WTC11 (cell line): ENCODE measurements around the gene DUSP18. TPM values are rescaled to one million over a fixed set of nuclear protein-coding genes. Genes with fewer than 3 reads are reported as not detected.

ENCODE experiments used
- ATAC-seq: fragments of 200-7000 bp; cut with Tn5 transposase; 2 replicates; pipeline ENCODE4 v1.10.0; 2021; ENCODE audit warnings: mild to moderate bottlenecking, moderate library complexity
- CTCF ChIA-PET: fragments of 300-600 bp; sonication (Branson Sonifier 250); formaldehyde crosslinking; loops from one replicate; lab custom pipeline; 2021; ENCODE audit warnings: antibody characterized with exemption; lab: Charles Lee
- POLR2A ChIA-PET: fragments of 350-600 bp; sonication (Branson Sonifier 250); formaldehyde crosslinking; loops from one replicate; lab custom pipeline; 2021; ENCODE audit warnings: antibody characterized with exemption; lab: Charles Lee
- DNase-seq: peaks from one replicate; pipeline ENCODE4 v3.0.0; 2021; ENCODE audit warnings: low spot score
- H3K27ac Mint-ChIP-seq: 2 replicates; pipeline ENCODE4 v1.8.0; 2021; ENCODE audit warnings: mixed read lengths
- H3K27me3 Mint-ChIP-seq: 2 replicates; pipeline ENCODE4 v1.8.0; 2021; ENCODE audit warnings: low read depth, mild to moderate bottlenecking, moderate library complexity, mixed read lengths
- H3K36me3 Mint-ChIP-seq: 2 replicates; pipeline ENCODE4 v1.8.0; 2021; ENCODE audit warnings: mixed read lengths
- H3K4me1 Mint-ChIP-seq: 2 replicates; pipeline ENCODE4 v1.8.0; 2022; ENCODE audit warnings: mixed read lengths
- H3K4me3 Mint-ChIP-seq: 2 replicates; pipeline ENCODE4 v1.8.0; 2021; ENCODE audit warnings: mild to moderate bottlenecking, moderate library complexity, mixed read lengths
- H3K9me3 Mint-ChIP-seq: 2 replicates; pipeline ENCODE4 v1.8.0; 2021; ENCODE audit warnings: mixed read lengths
- CREB1 ChIP-seq: sonication (generic); formaldehyde crosslinking; IDR thresholded peaks from 2 replicates; pipeline ENCODE4 v1.8.0; 2023; ENCODE audit warnings: mild to moderate bottlenecking, missing genetic modification reagents
- FOXP1 ChIP-seq: sonication (generic); formaldehyde crosslinking; IDR thresholded peaks from 2 replicates; pipeline ENCODE4 v1.8.0; 2022; ENCODE audit warnings: missing genetic modification reagents, mild to moderate bottlenecking, moderate library complexity, borderline replicate concordance
- MXD4 ChIP-seq: fragments of 250-450 bp; sonication (Bioruptor Pico); IDR thresholded peaks from 2 replicates; pipeline ENCODE4 v1.8.0; 2021; ENCODE audit warnings: mild to moderate bottlenecking, moderate library complexity, borderline replicate concordance
- NR1H2 ChIP-seq: sonication (generic); formaldehyde crosslinking; IDR thresholded peaks from 2 replicates; pipeline ENCODE4 v1.9.0; 2021; ENCODE audit warnings: mild to moderate bottlenecking, moderate library complexity, missing genetic modification reagents
- ZNF121 ChIP-seq: sonication (generic); formaldehyde crosslinking; IDR thresholded peaks from 2 replicates; pipeline ENCODE4 v1.8.0; 2023; ENCODE audit warnings: missing genetic modification reagents
- ZNF219 ChIP-seq: sonication (generic); formaldehyde crosslinking; IDR thresholded peaks from 2 replicates; pipeline ENCODE4 v1.8.0; 2023; ENCODE audit warnings: missing genetic modification reagents, mild to moderate bottlenecking, borderline replicate concordance
- ZNF317 ChIP-seq: sonication (generic); formaldehyde crosslinking; IDR thresholded peaks from 2 replicates; pipeline ENCODE4 v1.8.1; 2023; ENCODE audit warnings: low read depth, mild to moderate bottlenecking, moderate library complexity, missing genetic modification reagents, borderline replicate concordance
- ZNF396 ChIP-seq: fragments of 250-450 bp; sonication (Bioruptor Pico); IDR thresholded peaks from 2 replicates; pipeline ENCODE4 v1.8.0; 2021; ENCODE audit warnings: mild to moderate bottlenecking, moderate library complexity, borderline replicate concordance
- total RNA-seq: library from RNA; stranded (reverse); gene quantifications from 3 replicates; pipeline ENCODE4 v1.2.3, GENCODE V29; 2021
- TF ChIP-seq, protein P1 (sequence below): sonication (generic); formaldehyde crosslinking; IDR thresholded peaks from 2 replicates; pipeline ENCODE4 v1.8.1; 2023; ENCODE audit warnings: mild to moderate bottlenecking, missing genetic modification reagents
- TF ChIP-seq, protein P2 (sequence below): sonication (generic); formaldehyde crosslinking; conservative IDR thresholded peaks from 2 replicates; pipeline ENCODE4 v1.8.1; 2022; ENCODE audit warnings: mild to moderate bottlenecking, missing genetic modification reagents
- TF ChIP-seq, protein P3 (sequence below): fragments of 250-450 bp; sonication (Bioruptor Pico); IDR thresholded peaks from 2 replicates; pipeline ENCODE4 v1.9.0; 2021; ENCODE audit warnings: mild to moderate bottlenecking, borderline replicate concordance
- TF ChIP-seq, protein P4 (sequence below): sonication (generic); formaldehyde crosslinking; IDR thresholded peaks from 2 replicates; pipeline ENCODE4 v1.8.1; 2023; ENCODE audit warnings: mild to moderate bottlenecking, missing genetic modification reagents, moderate library complexity
- TF ChIP-seq, protein P5 (sequence below): sonication (generic); formaldehyde crosslinking; IDR thresholded peaks from 2 replicates; pipeline ENCODE4 v1.8.1; 2022; ENCODE audit warnings: mild to moderate bottlenecking, missing genetic modification reagents, moderate library complexity, borderline replicate concordance
- TF ChIP-seq, protein P6 (sequence below): sonication (generic); formaldehyde crosslinking; IDR thresholded peaks from 2 replicates; pipeline ENCODE4 v1.8.1; 2023; ENCODE audit warnings: mild to moderate bottlenecking, missing genetic modification reagents
- TF ChIP-seq, protein P7 (sequence below): sonication (generic); formaldehyde crosslinking; IDR thresholded peaks from 2 replicates; pipeline ENCODE4 v1.8.1; 2022; ENCODE audit warnings: low read depth, missing genetic modification reagents, borderline replicate concordance
- TF ChIP-seq, protein P8 (sequence below): sonication (generic); formaldehyde crosslinking; IDR thresholded peaks from 2 replicates; pipeline ENCODE4 v1.8.0; 2022; ENCODE audit warnings: mild to moderate bottlenecking, missing genetic modification reagents
- TF ChIP-seq, protein P9 (sequence below): fragments of 250-450 bp; sonication (Bioruptor Pico); IDR thresholded peaks from 2 replicates; pipeline ENCODE4 v1.8.0; 2021; ENCODE audit warnings: mild to moderate bottlenecking

DUSP18 gene
- total RNA-seq, 1 experiment from 2014 or later, result 4.3 TPM

DNA sequence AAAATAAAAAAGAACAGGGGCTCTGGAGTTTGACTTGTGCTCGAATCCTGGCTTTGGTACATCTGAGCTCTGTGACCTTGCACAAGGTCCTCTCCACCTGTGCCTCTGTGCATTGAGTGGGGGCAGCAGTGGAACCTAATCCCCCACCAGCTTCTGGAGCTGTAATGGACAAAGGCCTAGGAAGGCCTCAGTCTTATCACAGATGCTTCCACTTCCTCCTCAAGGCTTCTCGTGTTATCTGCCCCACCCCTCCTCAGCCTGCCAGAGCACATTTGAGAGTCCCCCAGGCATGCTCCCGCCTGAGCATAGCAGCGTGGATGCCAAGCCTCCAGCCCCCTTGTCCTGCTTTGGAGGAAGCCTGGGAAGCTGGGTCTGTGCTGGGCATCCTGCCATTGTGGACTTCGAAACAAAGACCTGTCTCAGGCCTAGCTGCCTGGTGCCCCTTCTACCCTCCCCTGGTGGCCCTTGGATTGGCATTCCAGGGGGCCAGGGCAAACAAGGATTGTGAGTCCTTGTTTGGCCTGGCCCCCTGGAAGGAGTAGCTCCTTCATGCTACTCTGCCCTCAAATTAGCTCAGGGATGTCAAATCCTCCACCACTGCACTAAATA lies 17.1 kb downstream of the DUSP18 start:
- peaks cover 5% of the 10 kb centered on the region; the same call in 1 of the 2 replicates for H3K36me3 Mint-ChIP-seq
- H3K27me3 Mint-ChIP-seq, result peaks cover 10% of the 10 kb centered on the region
- TF ChIP-seq, protein P1, sequence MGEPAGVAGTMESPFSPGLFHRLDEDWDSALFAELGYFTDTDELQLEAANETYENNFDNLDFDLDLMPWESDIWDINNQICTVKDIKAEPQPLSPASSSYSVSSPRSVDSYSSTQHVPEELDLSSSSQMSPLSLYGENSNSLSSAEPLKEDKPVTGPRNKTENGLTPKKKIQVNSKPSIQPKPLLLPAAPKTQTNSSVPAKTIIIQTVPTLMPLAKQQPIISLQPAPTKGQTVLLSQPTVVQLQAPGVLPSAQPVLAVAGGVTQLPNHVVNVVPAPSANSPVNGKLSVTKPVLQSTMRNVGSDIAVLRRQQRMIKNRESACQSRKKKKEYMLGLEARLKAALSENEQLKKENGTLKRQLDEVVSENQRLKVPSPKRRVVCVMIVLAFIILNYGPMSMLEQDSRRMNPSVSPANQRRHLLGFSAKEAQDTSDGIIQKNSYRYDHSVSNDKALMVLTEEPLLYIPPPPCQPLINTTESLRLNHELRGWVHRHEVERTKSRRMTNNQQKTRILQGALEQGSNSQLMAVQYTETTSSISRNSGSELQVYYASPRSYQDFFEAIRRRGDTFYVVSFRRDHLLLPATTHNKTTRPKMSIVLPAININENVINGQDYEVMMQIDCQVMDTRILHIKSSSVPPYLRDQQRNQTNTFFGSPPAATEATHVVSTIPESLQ (CRISPR knock-in tag), result no peak
- TF ChIP-seq, protein P2, sequence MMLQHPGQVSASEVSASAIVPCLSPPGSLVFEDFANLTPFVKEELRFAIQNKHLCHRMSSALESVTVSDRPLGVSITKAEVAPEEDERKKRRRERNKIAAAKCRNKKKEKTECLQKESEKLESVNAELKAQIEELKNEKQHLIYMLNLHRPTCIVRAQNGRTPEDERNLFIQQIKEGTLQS, result no peak
- TF ChIP-seq ZNF219 (CRISPR knock-in tag) (no peak), ZNF396 (no peak), ZNF121 (CRISPR knock-in tag) (no peak), NR1H2 (CRISPR knock-in tag) (no peak), MXD4 (CRISPR knock-in tag) (no peak), FOXP1 (no peak)
- TF ChIP-seq, protein P3, sequence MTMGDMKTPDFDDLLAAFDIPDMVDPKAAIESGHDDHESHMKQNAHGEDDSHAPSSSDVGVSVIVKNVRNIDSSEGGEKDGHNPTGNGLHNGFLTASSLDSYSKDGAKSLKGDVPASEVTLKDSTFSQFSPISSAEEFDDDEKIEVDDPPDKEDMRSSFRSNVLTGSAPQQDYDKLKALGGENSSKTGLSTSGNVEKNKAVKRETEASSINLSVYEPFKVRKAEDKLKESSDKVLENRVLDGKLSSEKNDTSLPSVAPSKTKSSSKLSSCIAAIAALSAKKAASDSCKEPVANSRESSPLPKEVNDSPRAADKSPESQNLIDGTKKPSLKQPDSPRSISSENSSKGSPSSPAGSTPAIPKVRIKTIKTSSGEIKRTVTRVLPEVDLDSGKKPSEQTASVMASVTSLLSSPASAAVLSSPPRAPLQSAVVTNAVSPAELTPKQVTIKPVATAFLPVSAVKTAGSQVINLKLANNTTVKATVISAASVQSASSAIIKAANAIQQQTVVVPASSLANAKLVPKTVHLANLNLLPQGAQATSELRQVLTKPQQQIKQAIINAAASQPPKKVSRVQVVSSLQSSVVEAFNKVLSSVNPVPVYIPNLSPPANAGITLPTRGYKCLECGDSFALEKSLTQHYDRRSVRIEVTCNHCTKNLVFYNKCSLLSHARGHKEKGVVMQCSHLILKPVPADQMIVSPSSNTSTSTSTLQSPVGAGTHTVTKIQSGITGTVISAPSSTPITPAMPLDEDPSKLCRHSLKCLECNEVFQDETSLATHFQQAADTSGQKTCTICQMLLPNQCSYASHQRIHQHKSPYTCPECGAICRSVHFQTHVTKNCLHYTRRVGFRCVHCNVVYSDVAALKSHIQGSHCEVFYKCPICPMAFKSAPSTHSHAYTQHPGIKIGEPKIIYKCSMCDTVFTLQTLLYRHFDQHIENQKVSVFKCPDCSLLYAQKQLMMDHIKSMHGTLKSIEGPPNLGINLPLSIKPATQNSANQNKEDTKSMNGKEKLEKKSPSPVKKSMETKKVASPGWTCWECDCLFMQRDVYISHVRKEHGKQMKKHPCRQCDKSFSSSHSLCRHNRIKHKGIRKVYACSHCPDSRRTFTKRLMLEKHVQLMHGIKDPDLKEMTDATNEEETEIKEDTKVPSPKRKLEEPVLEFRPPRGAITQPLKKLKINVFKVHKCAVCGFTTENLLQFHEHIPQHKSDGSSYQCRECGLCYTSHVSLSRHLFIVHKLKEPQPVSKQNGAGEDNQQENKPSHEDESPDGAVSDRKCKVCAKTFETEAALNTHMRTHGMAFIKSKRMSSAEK (CRISPR knock-in tag), result no peak
- TF ChIP-seq, protein P4, sequence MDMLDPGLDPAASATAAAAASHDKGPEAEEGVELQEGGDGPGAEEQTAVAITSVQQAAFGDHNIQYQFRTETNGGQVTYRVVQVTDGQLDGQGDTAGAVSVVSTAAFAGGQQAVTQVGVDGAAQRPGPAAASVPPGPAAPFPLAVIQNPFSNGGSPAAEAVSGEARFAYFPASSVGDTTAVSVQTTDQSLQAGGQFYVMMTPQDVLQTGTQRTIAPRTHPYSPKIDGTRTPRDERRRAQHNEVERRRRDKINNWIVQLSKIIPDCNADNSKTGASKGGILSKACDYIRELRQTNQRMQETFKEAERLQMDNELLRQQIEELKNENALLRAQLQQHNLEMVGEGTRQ (CRISPR knock-in tag), result no peak
- TF ChIP-seq, protein P5, sequence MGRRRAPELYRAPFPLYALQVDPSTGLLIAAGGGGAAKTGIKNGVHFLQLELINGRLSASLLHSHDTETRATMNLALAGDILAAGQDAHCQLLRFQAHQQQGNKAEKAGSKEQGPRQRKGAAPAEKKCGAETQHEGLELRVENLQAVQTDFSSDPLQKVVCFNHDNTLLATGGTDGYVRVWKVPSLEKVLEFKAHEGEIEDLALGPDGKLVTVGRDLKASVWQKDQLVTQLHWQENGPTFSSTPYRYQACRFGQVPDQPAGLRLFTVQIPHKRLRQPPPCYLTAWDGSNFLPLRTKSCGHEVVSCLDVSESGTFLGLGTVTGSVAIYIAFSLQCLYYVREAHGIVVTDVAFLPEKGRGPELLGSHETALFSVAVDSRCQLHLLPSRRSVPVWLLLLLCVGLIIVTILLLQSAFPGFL (CRISPR knock-in tag), result no peak
- TF ChIP-seq, protein P6, sequence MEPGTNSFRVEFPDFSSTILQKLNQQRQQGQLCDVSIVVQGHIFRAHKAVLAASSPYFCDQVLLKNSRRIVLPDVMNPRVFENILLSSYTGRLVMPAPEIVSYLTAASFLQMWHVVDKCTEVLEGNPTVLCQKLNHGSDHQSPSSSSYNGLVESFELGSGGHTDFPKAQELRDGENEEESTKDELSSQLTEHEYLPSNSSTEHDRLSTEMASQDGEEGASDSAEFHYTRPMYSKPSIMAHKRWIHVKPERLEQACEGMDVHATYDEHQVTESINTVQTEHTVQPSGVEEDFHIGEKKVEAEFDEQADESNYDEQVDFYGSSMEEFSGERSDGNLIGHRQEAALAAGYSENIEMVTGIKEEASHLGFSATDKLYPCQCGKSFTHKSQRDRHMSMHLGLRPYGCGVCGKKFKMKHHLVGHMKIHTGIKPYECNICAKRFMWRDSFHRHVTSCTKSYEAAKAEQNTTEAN, result no peak
- H3K4me3 Mint-ChIP-seq, result no peak overlapping the region
- peak overlapping the region; percentile 70; the same call in 1 of the 2 replicates for H3K27ac Mint-ChIP-seq
- H3K4me1 Mint-ChIP-seq, result peaks cover 18% of the 10 kb centered on the region
- DNase-seq, result no peak
- H3K9me3 Mint-ChIP-seq, result 0 out of 2 replicates have a peak, but pooled peaks cover 4% of the 10 kb centered on the region
- CTCF ChIA-PET, result interaction anchor here (1.0 to 4.2 kb wide), 3 partner anchors 11 to 104 kb away, joined by 4 to 35 read pairs (median 5); partner anchors contain the start of gene SLC35E4
- POLR2A ChIA-PET, result no interaction called here
- ATAC-seq, result no peak

DNA sequence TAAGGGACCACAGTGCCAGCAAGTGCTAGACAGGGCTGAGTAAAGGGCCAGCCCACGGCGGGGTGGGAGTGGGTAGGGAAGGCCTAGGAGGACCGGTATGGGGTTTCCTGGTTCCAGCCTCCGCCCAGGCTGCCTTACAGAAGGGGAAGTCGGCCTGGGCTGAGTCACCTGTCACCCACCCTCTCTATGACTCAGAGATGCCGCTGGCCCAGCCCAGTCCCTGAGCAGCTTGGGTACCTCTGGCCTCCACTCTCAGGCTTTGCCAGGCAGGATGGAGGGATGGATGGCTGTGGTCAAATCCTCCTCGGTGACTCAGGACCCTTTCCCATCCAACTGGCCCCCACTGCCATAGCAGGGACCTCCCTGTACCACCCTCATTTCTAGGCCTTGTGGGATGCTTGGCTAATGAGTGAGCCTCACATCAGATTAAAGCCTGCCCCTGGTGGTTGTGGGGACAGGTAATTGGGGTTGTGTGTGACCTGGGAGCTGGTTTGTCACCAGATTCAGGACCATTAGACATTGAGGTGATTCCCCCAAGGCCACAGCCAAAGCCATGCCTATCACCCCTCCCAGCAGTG lies 18.2 kb downstream of the DUSP18 start:
- TF ChIP-seq, protein P7, sequence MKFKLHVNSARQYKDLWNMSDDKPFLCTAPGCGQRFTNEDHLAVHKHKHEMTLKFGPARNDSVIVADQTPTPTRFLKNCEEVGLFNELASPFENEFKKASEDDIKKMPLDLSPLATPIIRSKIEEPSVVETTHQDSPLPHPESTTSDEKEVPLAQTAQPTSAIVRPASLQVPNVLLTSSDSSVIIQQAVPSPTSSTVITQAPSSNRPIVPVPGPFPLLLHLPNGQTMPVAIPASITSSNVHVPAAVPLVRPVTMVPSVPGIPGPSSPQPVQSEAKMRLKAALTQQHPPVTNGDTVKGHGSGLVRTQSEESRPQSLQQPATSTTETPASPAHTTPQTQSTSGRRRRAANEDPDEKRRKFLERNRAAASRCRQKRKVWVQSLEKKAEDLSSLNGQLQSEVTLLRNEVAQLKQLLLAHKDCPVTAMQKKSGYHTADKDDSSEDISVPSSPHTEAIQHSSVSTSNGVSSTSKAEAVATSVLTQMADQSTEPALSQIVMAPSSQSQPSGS, result no peak
- TF ChIP-seq, protein P8, sequence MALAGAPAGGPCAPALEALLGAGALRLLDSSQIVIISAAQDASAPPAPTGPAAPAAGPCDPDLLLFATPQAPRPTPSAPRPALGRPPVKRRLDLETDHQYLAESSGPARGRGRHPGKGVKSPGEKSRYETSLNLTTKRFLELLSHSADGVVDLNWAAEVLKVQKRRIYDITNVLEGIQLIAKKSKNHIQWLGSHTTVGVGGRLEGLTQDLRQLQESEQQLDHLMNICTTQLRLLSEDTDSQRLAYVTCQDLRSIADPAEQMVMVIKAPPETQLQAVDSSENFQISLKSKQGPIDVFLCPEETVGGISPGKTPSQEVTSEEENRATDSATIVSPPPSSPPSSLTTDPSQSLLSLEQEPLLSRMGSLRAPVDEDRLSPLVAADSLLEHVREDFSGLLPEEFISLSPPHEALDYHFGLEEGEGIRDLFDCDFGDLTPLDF (CRISPR knock-in tag), result no peak
- TF ChIP-seq CREB1 (CRISPR knock-in tag), result no peak
- TF ChIP-seq NR1H2 (CRISPR knock-in tag), result no peak
- TF ChIP-seq, protein P9, sequence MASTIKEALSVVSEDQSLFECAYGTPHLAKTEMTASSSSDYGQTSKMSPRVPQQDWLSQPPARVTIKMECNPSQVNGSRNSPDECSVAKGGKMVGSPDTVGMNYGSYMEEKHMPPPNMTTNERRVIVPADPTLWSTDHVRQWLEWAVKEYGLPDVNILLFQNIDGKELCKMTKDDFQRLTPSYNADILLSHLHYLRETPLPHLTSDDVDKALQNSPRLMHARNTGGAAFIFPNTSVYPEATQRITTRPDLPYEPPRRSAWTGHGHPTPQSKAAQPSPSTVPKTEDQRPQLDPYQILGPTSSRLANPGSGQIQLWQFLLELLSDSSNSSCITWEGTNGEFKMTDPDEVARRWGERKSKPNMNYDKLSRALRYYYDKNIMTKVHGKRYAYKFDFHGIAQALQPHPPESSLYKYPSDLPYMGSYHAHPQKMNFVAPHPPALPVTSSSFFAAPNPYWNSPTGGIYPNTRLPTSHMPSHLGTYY, result no peak
- TF ChIP-seq ZNF317 (CRISPR knock-in tag), result no peak
- no peak for DNase-seq
- ChIA-PET POLR2A (no interaction called here), CTCF (interaction anchor here (0.6 to 4.2 kb wide), 3 partner anchors 10 to 106 kb away, joined by 5 to 35 read pairs (median 5); partner anchors contain the start of gene SLC35E4)
- Mint-ChIP-seq H3K4me3 (no peak overlapping the region), H3K9me3 (no peaks in the 10 kb centered on the region), H3K27me3 (peaks cover 4% of the 10 kb centered on the region), H3K4me1 (peaks cover 11% of the 10 kb centered on the region), H3K27ac (no peak overlapping the region), H3K36me3 (peaks cover 2% of the 10 kb centered on the region; the same call in 1 of the 2 replicates)
- peak; percentile 46; the same call in 1 of the 2 replicates for ATAC-seq
